GM23338 (cell line): Measurements from ENCODE around the gene NFATC1.

Experiments
- CREB1 ChIP-seq: fragments of 250-450 bp; sonication (Bioruptor Pico); IDR thresholded peaks from 2 replicates; pipeline ENCODE4 v1.5.0; 2020; ENCODE audit warnings: low read depth, mild to moderate bottlenecking, moderate library complexity
- EZH2phosphoT487 ChIP-seq: fragments of 200-600 bp; sonication (generic); IDR thresholded peaks from one replicate; pipeline ENCODE4 v1.8.1; 2018; ENCODE audit warnings: antibody characterized with exemption; ENCODE audit not compliant: unreplicated experiment
- JUNB ChIP-seq: IDR thresholded peaks from one replicate; pipeline ENCODE4 v1.6.1; 2016; ENCODE audit warnings: antibody characterized with exemption; ENCODE audit not compliant: unreplicated experiment
- REST ChIP-seq: IDR thresholded peaks from one replicate; pipeline ENCODE4 v1.6.1; 2018; ENCODE audit warnings: antibody characterized with exemption; ENCODE audit not compliant: unreplicated experiment
- STAT1 ChIP-seq: IDR thresholded peaks from one replicate; pipeline ENCODE4 v1.6.1; 2016; ENCODE audit warnings: antibody characterized with exemption; ENCODE audit not compliant: unreplicated experiment
- ZNF331 ChIP-seq: fragments of 250-450 bp; sonication (Bioruptor Pico); IDR thresholded peaks from 2 replicates; pipeline ENCODE4 v1.5.0; 2020; ENCODE audit warnings: low read depth, mild to moderate bottlenecking, moderate library complexity
- TF ChIP-seq, protein P1 (sequence below), 2 experiments: fragments of 200-600 bp in 1 of 2; sonication (generic) in 1 of 2; conservative IDR thresholded peaks; 2 replicates each; pipeline versions ENCODE4 v1.5.1 to v1.6.1; 2016 to 2017; ENCODE audit warnings: antibody characterized with exemption in 2 of 2, low read depth in 2 of 2, mild to moderate bottlenecking in 2 of 2, moderate library complexity in 1 of 2

GRCh38 chr18:79361766-79362522 is 33.8 kb upstream of the NFATC1 start:
- TF ChIP-seq, protein P1, sequence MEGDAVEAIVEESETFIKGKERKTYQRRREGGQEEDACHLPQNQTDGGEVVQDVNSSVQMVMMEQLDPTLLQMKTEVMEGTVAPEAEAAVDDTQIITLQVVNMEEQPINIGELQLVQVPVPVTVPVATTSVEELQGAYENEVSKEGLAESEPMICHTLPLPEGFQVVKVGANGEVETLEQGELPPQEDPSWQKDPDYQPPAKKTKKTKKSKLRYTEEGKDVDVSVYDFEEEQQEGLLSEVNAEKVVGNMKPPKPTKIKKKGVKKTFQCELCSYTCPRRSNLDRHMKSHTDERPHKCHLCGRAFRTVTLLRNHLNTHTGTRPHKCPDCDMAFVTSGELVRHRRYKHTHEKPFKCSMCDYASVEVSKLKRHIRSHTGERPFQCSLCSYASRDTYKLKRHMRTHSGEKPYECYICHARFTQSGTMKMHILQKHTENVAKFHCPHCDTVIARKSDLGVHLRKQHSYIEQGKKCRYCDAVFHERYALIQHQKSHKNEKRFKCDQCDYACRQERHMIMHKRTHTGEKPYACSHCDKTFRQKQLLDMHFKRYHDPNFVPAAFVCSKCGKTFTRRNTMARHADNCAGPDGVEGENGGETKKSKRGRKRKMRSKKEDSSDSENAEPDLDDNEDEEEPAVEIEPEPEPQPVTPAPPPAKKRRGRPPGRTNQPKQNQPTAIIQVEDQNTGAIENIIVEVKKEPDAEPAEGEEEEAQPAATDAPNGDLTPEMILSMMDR (conservative IDR thresholded peaks at IDR 0.05; ENCODE audit: low read depth in 2 of 2): no peak
- TF ChIP-seq CREB1 (CRISPR knock-in tag) (no peak), STAT1 (no peak), ZNF331 (CRISPR knock-in tag) (no peak), EZH2phosphoT487 (no peak), REST (no peak), JUNB (no peak)
